Adrenal gland (tissue), 12 donors: ENCODE data around the gene SOHLH1. TPM values are rescaled to one million over a fixed set of nuclear protein-coding genes. Genes with fewer than 3 reads are reported as not detected.
"Not testable (repeated sequence)": the region's sequence is repeated elsewhere in the genome, so short reads cannot be mapped to it uniquely, and the experiment has no call there.

Experiments used
- DNase-seq, 7 donors: peaks; one replicate each; pipeline ENCODE4 v3.0.0-alpha.2; 2019 to 2020
- H3K27ac ChIP-seq, 5 donors: fragments of 200-600 bp; sonication (generic) in 4 of 5; 1 replicate in 3 of 5; 2 replicates in 2 of 5; pipeline versions ENCODE4 v1.5.1 to v1.8.0; 2016 to 2020; ENCODE audit warnings: mild to moderate bottlenecking in 1 of 5
- H3K27me3 ChIP-seq: fragments of 200-600 bp; 2 replicates; pipeline ENCODE4 v1.8.0; 2021
- H3K36me3 ChIP-seq, 2 donors: fragments of 200-600 bp; replicated peaks in 1 of 2; 1 replicate in 1 of 2; 2 replicates in 1 of 2; pipeline versions ENCODE4 v1.5.1 to v1.8.0; 2018 to 2022
- H3K4me1 ChIP-seq, 2 donors: fragments of 200-600 bp; replicated peaks in 1 of 2; 1 replicate in 1 of 2; 2 replicates in 1 of 2; pipeline versions ENCODE4 v1.5.1 to v1.8.0; 2018 to 2021
- H3K4me3 ChIP-seq, 4 donors: fragments of 200-600 bp; sonication (generic) in 3 of 4; one replicate each; pipeline ENCODE4 v1.5.1; 2016 to 2018
- H3K9me3 ChIP-seq, 3 donors: fragments of 200-600 bp; sonication (generic) in 1 of 3; replicated peaks in 1 of 3; 1 replicate in 2 of 3; 2 replicates in 1 of 3; pipeline versions ENCODE4 v1.5.1 to v1.8.0; 2016 to 2021
- CTCF ChIP-seq, 6 experiments: fragments of 450-650 bp in 4 of 6; fragments of 200-600 bp in 2 of 6; sonication (generic) in 1 of 6; IDR thresholded peaks; 1 replicate in 5 of 6; 2 replicates in 1 of 6; pipeline versions ENCODE4 v1.5.1 to v1.8.0; 2016 to 2021; ENCODE audit warnings: antibody characterized with exemption in 6 of 6, mild to moderate bottlenecking in 2 of 6, moderate library complexity in 1 of 6
- POLR2A ChIP-seq, 2 donors: fragments of 450-650 bp; IDR thresholded peaks; one replicate each; pipeline ENCODE4 v1.6.1; 2017; ENCODE audit warnings: antibody characterized with exemption in 2 of 2, mild to moderate bottlenecking in 2 of 2, moderate library complexity in 1 of 2
- WGBS, 4 donors: extraction: QIAGEN DNeasy Blood & Tissue Kit in 2 of 4; methylation state at CpG; one replicate each; pipeline versions ENCODE4 v1.1.5 to v1.1.7; 2013 to 2017; 5-methylcytosine and 5-hydroxymethylcytosine counted together
- intact Hi-C, 2 donors: fragments of 100-400 bp; cut with DNase I; formaldehyde crosslinking; loops; one replicate each; pipeline versions ENCODE4 v1.14.1 to v1.15.0; 2022 to 2023
- polyA plus RNA-seq, 3 donors: library from polyadenylated mRNA; stranded (reverse); fragments of 200-250 nt in 2 of 3; fragments of 350-450 nt in 1 of 3; fragmentation: Illumina TruSeq in 1 of 3; extraction: RNeasy Lipid Tissue Mini Kit (QIAGEN cat#74804) in 1 of 3; gene quantifications; one replicate each; pipeline ENCODE4 v1.2.3, GENCODE V29; 2013 to 2014
- total RNA-seq, 9 donors: library from RNA; depleted of rRNA in 4 of 9; stranded (reverse); fragments of >200 nt in 4 of 9; fragments of 120-200 nt in 1 of 9; fragmentation: NEBNext Ultra II Directional in 1 of 9; extraction: Animal tissue kit (Norgen Biotek cat#: 25700) in 1 of 9; gene quantifications; one replicate each; pipeline versions ENCODE4 v1.1.0 to v1.2.4, GENCODE V29; 2013 to 2023
- donor health status: healthy with polysubstance abuse.
- donor health status: Bipolar disorder and iron deficiency.
- donor health status: DM: yes; HTN: yes; CAD: no.
- donor health status: DM: no; HTN: no; CAD: no.
- donor health status: DM: no; HTN: no; CAD: no.
- donor health status: DM: yes; HTN: yes; CAD: no.

Gene SOHLH1
- total and polyA plus RNA-seq, 12 donors = not detected

GRCh38 chr9:135677641-135678168 lies 21.6 kb downstream of the SOHLH1 start:
- intact Hi-C loops = no loop called here
- 75 to 77% (median 76%) methylated on average over 12 to 22 of the region's 22 CpGs for WGBS, 4 donors

DNA sequence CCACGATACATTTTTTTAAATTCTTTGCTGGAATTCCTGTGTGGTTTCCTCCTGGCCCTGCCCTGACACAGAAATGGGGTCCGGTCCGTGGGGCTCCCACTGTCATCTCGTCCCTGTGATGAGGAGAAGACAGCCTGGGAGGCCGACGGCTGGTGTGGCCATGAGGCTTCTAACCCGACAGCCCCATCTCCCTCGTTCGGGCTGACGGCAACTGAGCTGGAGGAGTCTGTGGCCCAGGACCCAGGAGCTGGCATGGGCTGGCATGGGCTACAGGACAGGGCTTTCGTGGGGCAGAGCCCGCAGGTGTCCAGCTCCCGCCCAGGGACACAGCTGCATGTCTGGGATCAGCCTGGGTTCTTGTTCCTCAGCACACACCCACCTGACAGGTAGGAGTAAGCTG lies 22.4 kb downstream of the SOHLH1 start:
- Histone ChIP-seq H3K9me3 (no peaks in the 10 kb centered on the region), H3K27me3 (no peaks in the 10 kb centered on the region), H3K36me3 (no peaks in the 10 kb centered on the region), H3K27ac (no peak overlapping the region), H3K4me3 (no peak overlapping the region), H3K4me1 (no peaks in the 10 kb centered on the region)
- intact Hi-C loops = no loop called here
- 86 to 93% (median 90%) methylated on average over 10 to 13 of the region's 13 CpGs for WGBS, 4 donors
- no peak for TF ChIP-seq CTCF (IDR thresholded peaks at IDR 0.05)
- TF ChIP-seq POLR2A (IDR thresholded peaks at IDR 0.05) = no peak
- no peak for DNase-seq

More at GRCh38 chr9:135677641-135678168, 21.6 kb downstream of the SOHLH1 start:
- Histone ChIP-seq H3K27ac (no peak overlapping the region), H3K4me3 (no peak overlapping the region), H3K36me3 (no peaks in the 10 kb centered on the region), H3K27me3 (no peaks in the 10 kb centered on the region), H3K9me3 (no peaks in the 10 kb centered on the region), H3K4me1 (no peaks in the 10 kb centered on the region)
- no peak for TF ChIP-seq CTCF (IDR thresholded peaks at IDR 0.05)
- TF ChIP-seq POLR2A (IDR thresholded peaks at IDR 0.05) = no peak
- DNase-seq = no peak

DNA sequence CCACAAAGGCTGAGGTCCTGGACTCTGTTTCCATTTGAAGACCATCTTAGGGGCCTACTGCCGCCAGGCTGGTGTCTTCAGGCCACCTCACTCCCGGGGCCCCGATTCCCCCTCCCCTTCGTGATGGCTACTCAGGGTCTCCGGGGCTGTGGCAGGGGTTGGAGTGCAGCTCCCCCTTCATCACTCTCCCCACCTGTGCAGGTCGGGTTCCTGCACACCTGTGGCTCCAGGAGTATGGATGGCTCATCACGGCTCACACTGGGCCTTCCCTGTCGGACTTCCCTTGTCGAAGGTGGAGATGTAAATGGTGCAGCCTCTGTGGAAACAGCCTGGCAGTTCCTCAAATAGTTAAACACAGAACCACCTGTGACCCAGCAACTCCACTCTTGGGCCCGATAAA lies 24.3 kb downstream of the SOHLH1 start:
- no peak for DNase-seq
- H3K9me3 ChIP-seq = no peaks in the 10 kb centered on the region
- intact Hi-C loops = no loop called here
- no peaks in the 10 kb centered on the region for H3K36me3 ChIP-seq
- TF ChIP-seq CTCF (IDR thresholded peaks at IDR 0.05) (no peak), POLR2A (IDR thresholded peaks at IDR 0.05) (no peak)
- H3K4me3 ChIP-seq = no peak overlapping the region
- 73 to 78% (median 74%) methylated on average over 7 to 10 of the region's 10 CpGs for WGBS, 4 donors
- H3K27me3 ChIP-seq = no peaks in the 10 kb centered on the region
- no peak overlapping the region for H3K27ac ChIP-seq
- no peaks in the 10 kb centered on the region for H3K4me1 ChIP-seq

DNA sequence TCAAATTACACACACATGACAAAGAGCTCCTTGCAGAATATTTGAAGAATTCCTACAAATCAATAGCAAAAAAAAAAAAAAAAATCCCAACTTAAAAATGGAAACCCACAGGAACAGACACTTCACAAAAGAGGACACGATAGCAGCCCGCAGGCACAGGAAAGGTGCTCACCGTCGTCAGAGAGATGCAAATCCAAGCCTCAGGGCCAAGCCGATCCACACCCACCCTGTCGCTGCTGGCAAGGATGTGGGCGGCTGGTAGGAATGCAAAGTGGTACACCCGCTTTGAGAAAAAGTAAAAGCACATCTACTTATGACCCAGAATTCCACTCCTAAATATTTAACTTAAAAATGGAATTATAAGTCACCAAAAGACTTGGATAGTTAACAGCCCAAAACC lies 25.3 kb downstream of the SOHLH1 start:
- 82 to 92% (median 85%) methylated on average over 7 to 8 of the region's 8 CpGs for WGBS, 4 donors
- DNase-seq = no peak
- Histone ChIP-seq H3K27ac (no peak overlapping the region), H3K4me1 (no peaks in the 10 kb centered on the region), H3K27me3 (no peaks in the 10 kb centered on the region), H3K9me3 (no peaks in the 10 kb centered on the region), H3K36me3 (no peaks in the 10 kb centered on the region), H3K4me3 (no peak overlapping the region)
- intact Hi-C loops = no loop called here
- no peak for TF ChIP-seq CTCF (IDR thresholded peaks at IDR 0.05)
- TF ChIP-seq POLR2A (IDR thresholded peaks at IDR 0.05) = no peak

- H3K4me1 ChIP-seq, H3K27ac ChIP-seq, H3K36me3 ChIP-seq, H3K9me3 ChIP-seq, DNase-seq, intact Hi-C loops, H3K27me3 ChIP-seq, H3K4me3 ChIP-seq: not testable (repeated sequence)
- 81 to 85% (median 84%) methylated on average over 7 of the region's 7 CpGs for WGBS, 4 donors
Measured at GRCh38 chr9:135672786-135673185, 26.5 kb downstream of the SOHLH1 start.
